ENCODE results near the gene TSSC4. TPM values are rescaled to one million over a fixed set of nuclear protein-coding genes. Genes with fewer than 3 reads are reported as not detected.
A peak's percentile ranks its signal among the peaks of the same experiment; 100 is the strongest.

The TSSC4 gene
- total RNA-seq, 1 donor from 2014 or later = 80.8 TPM

DNA sequence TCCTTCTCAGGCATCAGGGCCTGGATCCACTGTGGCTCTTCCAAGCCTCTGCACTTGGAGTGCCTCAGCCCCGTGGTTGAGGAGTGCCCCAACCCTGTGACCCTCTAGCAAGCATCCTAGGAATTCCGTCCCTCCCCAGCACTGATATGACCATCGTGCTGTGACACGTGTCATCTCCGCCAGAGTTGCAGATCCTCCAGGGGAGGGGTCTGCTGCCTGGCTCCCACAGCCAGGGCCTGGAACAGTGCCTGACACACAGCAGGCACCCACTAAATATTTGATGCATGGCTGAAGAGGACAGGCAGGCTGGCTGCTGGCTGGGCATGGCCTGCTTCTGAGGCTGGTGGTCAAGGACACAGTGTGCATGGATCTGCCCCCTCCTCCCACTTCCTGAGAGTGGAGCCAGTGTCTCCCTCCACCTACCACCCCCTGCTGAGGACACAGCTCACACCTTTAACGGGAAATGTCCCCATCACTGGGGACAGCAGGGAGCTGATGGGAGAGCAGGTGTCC lies 25.2 kb upstream of the TSSC4 start:
- no peaks in the 10 kb centered on the region for H3K27me3 ChIP-seq (ENCODE audit: control insufficient read depth, insufficient read depth, low read length)
- DNase-seq (ENCODE audit: low read depth) (no peak), FAIRE-seq (no peak)
- H3K36me3 ChIP-seq (ENCODE audit: control insufficient read depth, insufficient read depth, low read length) = peaks cover 2% of the 10 kb centered on the region
- H3K4me3 ChIP-seq (ENCODE audit: low read depth, low read length) = no peak overlapping the region
- no peak for TF ChIP-seq CTCF (IDR thresholded peaks at IDR 0.05; ENCODE audit: insufficient read depth, low read length, severe bottlenecking)

DNA sequence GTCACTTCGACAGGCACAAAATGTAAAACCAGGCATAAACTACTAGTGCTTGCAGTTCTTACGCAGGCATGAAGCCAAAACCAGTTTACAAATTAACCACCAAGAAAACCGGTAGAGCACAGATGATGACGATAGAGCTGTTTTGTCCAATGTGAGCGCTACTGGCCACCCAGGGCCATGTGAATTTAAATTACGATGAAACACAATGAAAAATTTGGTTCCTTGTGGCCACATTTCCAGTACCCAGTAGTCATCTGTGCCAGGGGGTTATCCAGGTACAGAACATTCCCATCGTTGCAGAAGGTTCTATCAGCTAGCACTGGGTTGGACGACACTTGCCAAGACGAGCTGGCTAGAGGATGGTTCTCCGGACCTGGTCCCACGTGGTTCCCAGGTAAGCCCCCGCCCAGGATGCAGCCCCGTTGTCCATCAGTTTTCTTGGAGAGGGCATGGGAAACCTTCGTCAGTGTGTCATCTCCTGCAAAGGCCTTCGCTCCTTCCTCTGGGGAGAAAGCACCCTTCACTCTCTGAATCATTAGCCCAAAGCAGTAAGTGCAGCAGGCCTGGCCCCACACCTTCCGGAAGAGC lies 24.5 kb upstream of the TSSC4 start:
- no peaks in the 10 kb centered on the region for H3K27me3 ChIP-seq (ENCODE audit: control insufficient read depth, insufficient read depth, low read length)
- no peak for DNase-seq (ENCODE audit: low read depth)
- no peak overlapping the region for H3K4me3 ChIP-seq (ENCODE audit: low read depth, low read length)
- no peak for TF ChIP-seq CTCF (IDR thresholded peaks at IDR 0.05; ENCODE audit: insufficient read depth, low read length, severe bottlenecking)
- peaks cover 3% of the 10 kb centered on the region for H3K36me3 ChIP-seq (ENCODE audit: control insufficient read depth, insufficient read depth, low read length)
- FAIRE-seq = no peak

DNA sequence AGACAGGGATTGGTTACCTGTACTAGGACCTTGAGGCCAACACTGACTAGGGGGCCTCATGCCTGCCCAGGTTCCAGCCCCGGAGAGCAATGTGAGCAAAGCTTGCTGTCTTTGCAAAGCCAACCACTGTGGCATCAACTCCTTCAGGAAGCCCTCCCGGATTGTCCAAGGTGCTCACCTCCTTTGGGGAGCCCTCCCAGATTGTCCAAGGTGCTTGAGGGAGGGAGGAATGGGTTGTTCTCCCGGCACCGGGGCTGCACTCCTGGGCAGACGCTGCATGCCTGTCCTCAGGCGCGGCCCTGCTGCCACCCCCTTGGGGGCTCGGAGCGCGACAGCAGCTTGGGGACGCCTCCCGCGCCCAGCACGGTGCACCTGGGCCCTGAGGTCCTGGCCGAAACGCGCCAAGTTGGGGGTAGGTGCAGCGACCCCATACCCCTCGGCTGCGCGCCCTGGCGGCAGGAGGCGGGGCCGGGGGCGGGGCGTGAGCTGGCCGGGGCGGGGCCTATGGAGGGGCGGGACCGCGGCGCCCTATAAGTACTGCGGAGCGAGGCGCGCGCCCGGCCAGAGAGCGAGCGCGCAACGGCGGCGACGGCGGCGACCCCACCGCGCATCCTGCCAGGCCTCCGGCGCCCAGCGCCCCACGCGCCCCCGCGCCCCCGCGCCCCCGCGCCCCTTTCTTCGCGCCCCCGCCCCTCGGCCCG lies 23.6 kb upstream of the TSSC4 start, which contains the start of gene CD81:
Gene CD81 (plus strand): TSS at position 560 of the 701 bp plus-strand sequence. CDS start 240 bp downstream, outside the sequence.
- H3K4me3 ChIP-seq (ENCODE audit: low read depth, low read length) = peak within 1 kb of the TSS; percentile 93
- DNase-seq (ENCODE audit: low read depth) = no peak
- peaks cover 3% of the 10 kb centered on the region for H3K36me3 ChIP-seq (ENCODE audit: control insufficient read depth, insufficient read depth, low read length)
- TF ChIP-seq CTCF (IDR thresholded peaks at IDR 0.05; ENCODE audit: insufficient read depth, low read length, severe bottlenecking) = no peak
- no peaks in the 10 kb centered on the region for H3K27me3 ChIP-seq (ENCODE audit: control insufficient read depth, insufficient read depth, low read length)
- no peak for FAIRE-seq

DNA sequence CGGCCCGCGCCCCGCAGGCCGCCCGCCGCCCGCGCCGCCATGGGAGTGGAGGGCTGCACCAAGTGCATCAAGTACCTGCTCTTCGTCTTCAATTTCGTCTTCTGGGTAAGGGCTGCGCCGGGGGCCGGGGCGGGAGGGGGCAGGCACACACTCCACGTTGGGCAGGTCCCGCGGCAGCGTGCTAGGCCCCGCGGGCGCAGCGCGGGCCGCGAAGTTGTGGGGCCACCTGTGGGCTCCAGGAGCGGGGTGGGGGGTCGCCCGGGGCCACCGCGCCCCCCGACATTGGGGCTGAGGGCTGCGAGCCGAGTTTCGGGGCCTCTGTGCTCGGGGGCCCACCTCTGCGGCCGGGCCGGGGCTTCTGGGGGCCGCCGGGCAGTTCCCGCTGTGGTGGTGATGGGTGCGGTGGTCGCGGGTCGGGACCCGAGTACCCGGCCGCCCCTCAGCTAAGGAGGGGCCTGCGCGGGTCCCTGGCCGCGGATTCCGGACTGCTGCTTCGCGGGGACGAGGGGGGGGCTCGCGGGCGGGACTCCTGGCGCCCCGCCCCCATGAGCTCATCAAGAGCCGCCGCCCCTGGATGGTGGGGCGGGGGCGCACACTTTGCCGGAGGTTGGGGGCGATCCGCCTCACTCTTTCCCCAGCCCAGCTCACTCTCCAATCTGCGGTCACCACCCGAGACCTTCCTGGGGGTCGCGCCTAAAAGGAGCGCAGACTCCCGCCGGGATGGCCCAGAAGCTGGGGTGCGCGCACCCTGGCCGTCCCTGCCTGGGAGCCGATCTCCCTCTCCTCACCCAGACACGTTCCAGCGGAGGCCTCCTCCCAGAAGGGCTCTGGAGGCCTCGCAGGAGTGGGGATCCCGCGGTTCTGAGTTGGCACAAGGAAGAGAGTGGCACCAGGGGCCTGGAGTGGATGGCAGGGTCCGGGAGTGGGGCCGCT lies 22.8 kb upstream of the TSSC4 start:
- no peak for FAIRE-seq
- no peak for DNase-seq (ENCODE audit: low read depth)
- no peak for TF ChIP-seq CTCF (IDR thresholded peaks at IDR 0.05; ENCODE audit: insufficient read depth, low read length, severe bottlenecking)
- peaks cover 3% of the 10 kb centered on the region for H3K36me3 ChIP-seq (ENCODE audit: control insufficient read depth, insufficient read depth, low read length)
- H3K4me3 ChIP-seq (ENCODE audit: low read depth, low read length) = peak overlapping the region; percentile 93
- no peaks in the 10 kb centered on the region for H3K27me3 ChIP-seq (ENCODE audit: control insufficient read depth, insufficient read depth, low read length)

DNA sequence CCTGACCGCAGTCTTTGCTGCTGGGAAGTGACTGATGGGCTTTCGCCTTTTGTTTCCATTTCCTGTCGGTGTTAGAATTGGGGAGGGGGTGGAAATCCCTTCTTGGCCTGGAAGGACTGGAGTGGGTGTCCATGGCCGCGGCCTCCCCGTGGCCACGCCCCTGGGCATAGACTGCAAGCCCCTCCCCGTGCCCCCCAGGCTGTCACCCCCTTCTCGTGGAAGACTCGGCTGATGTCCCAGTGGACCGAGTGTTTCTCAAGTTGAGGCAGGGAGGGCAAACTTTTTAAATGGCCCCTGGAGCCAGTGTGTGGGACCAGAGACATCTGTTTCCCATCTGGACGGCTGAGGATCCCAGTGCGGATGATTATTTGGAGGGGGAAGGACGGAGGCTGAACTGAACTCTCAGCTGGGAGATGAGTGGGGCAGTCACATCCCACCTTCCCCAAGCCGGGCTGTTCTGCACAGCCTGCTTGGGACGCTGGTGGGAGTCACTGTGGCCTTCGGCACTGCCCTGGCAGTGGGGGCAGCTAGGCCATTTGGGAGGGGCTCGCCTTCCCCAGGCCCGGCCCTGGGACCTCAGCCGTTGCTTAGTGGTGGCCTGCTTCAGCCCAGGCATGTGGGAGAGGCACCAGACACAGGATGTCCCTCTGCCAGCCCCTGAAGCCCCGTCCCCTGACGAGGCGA lies 21.9 kb upstream of the TSSC4 start:
- FAIRE-seq (no peak), DNase-seq (ENCODE audit: low read depth) (no peak)
- H3K4me3 ChIP-seq (ENCODE audit: low read depth, low read length) = peak overlapping the region; percentile 93
- H3K36me3 ChIP-seq (ENCODE audit: control insufficient read depth, insufficient read depth, low read length) = peaks cover 5% of the 10 kb centered on the region
- TF ChIP-seq CTCF (IDR thresholded peaks at IDR 0.05; ENCODE audit: insufficient read depth, low read length, severe bottlenecking) = no peak
- no peaks in the 10 kb centered on the region for H3K27me3 ChIP-seq (ENCODE audit: control insufficient read depth, insufficient read depth, low read length)

Measured in bronchial epithelial cell (primary cell).